CD14-positive monocyte (primary cell): Measurements from ENCODE around the gene CDH13. TPM values are rescaled to one million over a fixed set of nuclear protein-coding genes. Genes with fewer than 3 reads are reported as not detected.

Experiments
- DNase-seq, 3 donors: peaks; one replicate each; pipeline ENCODE4 v3.0.0-alpha.2; 2011 to 2022
- H2AFZ ChIP-seq: 2 replicates; pipeline ENCODE4 v1.6.0; 2012; ENCODE audit warnings: mild to moderate bottlenecking, low read depth, low read length, inconsistent platforms; ENCODE audit not compliant: insufficient read depth, poor library complexity, severe bottlenecking
- H3K27ac ChIP-seq, 2 donors: 1 replicate in 1 of 2; 2 replicates in 1 of 2; pipeline ENCODE4 v1.5.1; 2012 to 2013; ENCODE audit warnings: low read length in 2 of 2, control low read depth in 1 of 2, inconsistent platforms in 1 of 2, low read depth in 1 of 2, mild to moderate bottlenecking in 1 of 2
- H3K27me3 ChIP-seq, 2 donors: one replicate each; pipeline versions ENCODE4 v1.6.0 to v1.6.1; 2011 to 2013; ENCODE audit warnings: low read length in 2 of 2; ENCODE audit not compliant: control insufficient read depth in 2 of 2, insufficient read depth in 2 of 2
- H3K36me3 ChIP-seq, 2 donors: replicated peaks in 1 of 2; 1 replicate in 1 of 2; 2 replicates in 1 of 2; pipeline versions ENCODE4 v1.5.1 to v1.6.1; 2012 to 2013; ENCODE audit warnings: low read length in 2 of 2, control low read depth in 1 of 2, inconsistent platforms in 1 of 2, mild to moderate bottlenecking in 1 of 2; ENCODE audit not compliant: insufficient read depth in 2 of 2, control insufficient read depth in 1 of 2
- H3K4me1 ChIP-seq, 2 donors: 1 replicate in 1 of 2; 2 replicates in 1 of 2; pipeline versions ENCODE4 v1.5.1 to v1.6.1; 2012 to 2013; ENCODE audit warnings: low read length in 2 of 2, control low read depth in 1 of 2, inconsistent platforms in 1 of 2, mild to moderate bottlenecking in 1 of 2, moderate library complexity in 1 of 2; ENCODE audit not compliant: insufficient read depth in 2 of 2, control insufficient read depth in 1 of 2
- H3K4me2 ChIP-seq: replicated peaks from 2 replicates; pipeline ENCODE3; 2012; ENCODE audit warnings: low read length, moderate library complexity, mild to moderate bottlenecking; ENCODE audit not compliant: poor library complexity, severe bottlenecking; ENCODE audit errors: extremely low read depth
- H3K4me3 ChIP-seq, 3 experiments: fragments of 200-600 bp in 1 of 3; sonication (generic) in 1 of 3; replicated peaks in 1 of 3; 1 replicate in 2 of 3; 2 replicates in 1 of 3; pipeline ENCODE4 v1.5.1; 2011 to 2013; ENCODE audit warnings: low read length in 3 of 3, mild to moderate bottlenecking in 3 of 3, control low read depth in 2 of 3, low read depth in 2 of 3, inconsistent platforms in 1 of 3, moderate library complexity in 1 of 3
- H3K79me2 ChIP-seq: 2 replicates; pipeline ENCODE4 v1.6.0; 2012; ENCODE audit warnings: mild to moderate bottlenecking, control low read depth, inconsistent platforms, low read length, moderate library complexity; ENCODE audit not compliant: insufficient read depth
- H3K9ac ChIP-seq: 2 replicates; pipeline ENCODE4 v1.6.0; 2017; ENCODE audit warnings: low read length, mild to moderate bottlenecking; ENCODE audit not compliant: insufficient read depth, poor library complexity, severe bottlenecking
- H3K9me3 ChIP-seq, 2 donors: replicated peaks in 1 of 2; 1 replicate in 1 of 2; 2 replicates in 1 of 2; pipeline versions ENCODE4 v1.5.1 to v1.6.1; 2012 to 2013; ENCODE audit warnings: low read length in 2 of 2, control low read depth in 1 of 2; ENCODE audit not compliant: control insufficient read depth in 1 of 2, insufficient read depth in 1 of 2
- H4K20me1 ChIP-seq: 2 replicates; pipeline ENCODE4 v1.6.0; 2012; ENCODE audit warnings: mild to moderate bottlenecking, low read length, control low read depth, moderate library complexity; ENCODE audit not compliant: insufficient read depth
- H3K27ac Mint-ChIP-seq, 7 donors: one replicate each; pipeline ENCODE4 v1.8.0; 2020; ENCODE audit warnings: mild to moderate bottlenecking in 7 of 7, mixed read lengths in 7 of 7, moderate library complexity in 6 of 7, inconsistent platforms in 2 of 7
- H3K27me3 Mint-ChIP-seq, 3 donors: one replicate each; pipeline ENCODE4 v1.8.0; 2021 to 2022; ENCODE audit warnings: low read depth in 3 of 3, mild to moderate bottlenecking in 3 of 3, mixed read lengths in 3 of 3, moderate library complexity in 3 of 3, inconsistent platforms in 1 of 3
- H3K36me3 Mint-ChIP-seq, 2 donors: one replicate each; pipeline ENCODE4 v1.8.0; 2020; ENCODE audit warnings: mixed read lengths in 2 of 2, inconsistent platforms in 1 of 2, mild to moderate bottlenecking in 1 of 2
- H3K4me1 Mint-ChIP-seq: one replicate; pipeline ENCODE4 v1.8.0; 2020; ENCODE audit warnings: mild to moderate bottlenecking, mixed read lengths
- H3K4me3 Mint-ChIP-seq, 2 donors: one replicate each; pipeline ENCODE4 v1.8.0; 2020; ENCODE audit warnings: mild to moderate bottlenecking in 2 of 2, mixed read lengths in 2 of 2, moderate library complexity in 1 of 2
- H3K9me3 Mint-ChIP-seq, 7 donors: one replicate each; pipeline ENCODE4 v1.8.0; 2020 to 2022; ENCODE audit warnings: mixed read lengths in 7 of 7, mild to moderate bottlenecking in 6 of 7, moderate library complexity in 6 of 7, inconsistent platforms in 2 of 7
- CTCF ChIP-seq: fragments of 200-600 bp; IDR thresholded peaks from one replicate; pipeline ENCODE4 v1.8.0; 2022; ENCODE audit warnings: antibody characterized with exemption, mild to moderate bottlenecking
- WGBS: methylation state at CpG from one replicate; pipeline ENCODE4 v1.1.5; 2013; ENCODE audit warnings: missing lambda C conversion rate; ENCODE audit not compliant: insufficient coverage; 5-methylcytosine and 5-hydroxymethylcytosine counted together
- intact Hi-C, 2 donors: fragments of 100-400 bp; cut with micrococcal nuclease; formaldehyde crosslinking; loops; one replicate each; pipeline versions ENCODE4 v1.15.0 to v1.15.1; 2023
- polyA plus RNA-seq, 3 donors: library from polyadenylated mRNA; depleted of rRNA in 1 of 3; unstranded in 2 of 3; stranded (reverse) in 1 of 3; fragments of 300-500 nt in 2 of 3; fragments of >200 nt in 1 of 3; fragmentation: Illumina TruSeq in 2 of 3; gene quantifications; 1 replicate in 2 of 3; 2 replicates in 1 of 3; pipeline ENCODE4 v1.2.3, GENCODE V29; 2012 to 2021

The CDH13 gene
- polyA plus RNA-seq, 3 donors = 0.13 to 0.19 TPM; not detected in 1

GRCh38 chr16:82990155-82990554, 363.4 kb downstream of the CDH13 start:
- H3K4me1 Mint-ChIP-seq = no peaks in the 10 kb centered on the region
- 100% methylated on average over 1 of the region's 3 CpGs for WGBS

GRCh38 chr16:82991410-82991809, 364.6 kb downstream of the CDH13 start:
- Histone ChIP-seq H3K79me2 (no peaks in the 10 kb centered on the region), H4K20me1 (no peaks in the 10 kb centered on the region), H3K4me1 (no peaks in the 10 kb centered on the region), H3K36me3 (no peaks in the 10 kb centered on the region), H3K27ac (no peak overlapping the region), H3K4me2 (no peak overlapping the region), H3K9me3 (peaks cover 0 to 5% of the 10 kb centered on the region in 2 donors), H3K9ac (no peak overlapping the region), H2AFZ (no peak overlapping the region), H3K4me3 (no peak overlapping the region), H3K27me3 (peaks cover 0 to 6% of the 10 kb centered on the region in 2 donors)
- DNase-seq = no peak
- H3K4me3 Mint-ChIP-seq = peak overlapping the region in 1 of 2 donors; percentile 59
- TF ChIP-seq CTCF = no peak
- peaks cover 1 to 13% (median 4%) of the 10 kb centered on the region in 3 donors for H3K27me3 Mint-ChIP-seq
- no peak overlapping the region for H3K27ac Mint-ChIP-seq
- intact Hi-C loops = no loop called here
- peaks cover 2 to 18% (median 6%) of the 10 kb centered on the region in 7 donors for H3K9me3 Mint-ChIP-seq
- no peaks in the 10 kb centered on the region for H3K36me3 Mint-ChIP-seq
- H3K4me1 Mint-ChIP-seq = no peaks in the 10 kb centered on the region
- 86% methylated on average over 2 of the region's 4 CpGs for WGBS

More at GRCh38 chr16:82990155-82990554, 363.4 kb downstream of the CDH13 start:
- Histone ChIP-seq H3K79me2 (no peaks in the 10 kb centered on the region), H3K27ac (no peak overlapping the region), H3K4me2 (no peak overlapping the region), H3K27me3 (peaks cover 0 to 6% of the 10 kb centered on the region in 2 donors), H3K4me1 (no peaks in the 10 kb centered on the region), H3K9ac (no peak overlapping the region), H3K36me3 (no peaks in the 10 kb centered on the region), H2AFZ (no peak overlapping the region), H3K9me3 (peaks cover 0 to 5% of the 10 kb centered on the region in 2 donors), H3K4me3 (no peak overlapping the region), H4K20me1 (no peaks in the 10 kb centered on the region)
- H3K27ac Mint-ChIP-seq = no peak overlapping the region
- intact Hi-C loops = no loop called here
- DNase-seq = no peak
- H3K36me3 Mint-ChIP-seq = no peaks in the 10 kb centered on the region
- peaks cover 1 to 13% (median 6%) of the 10 kb centered on the region in 3 donors for H3K27me3 Mint-ChIP-seq
- no peak overlapping the region for H3K4me3 Mint-ChIP-seq
- no peak for TF ChIP-seq CTCF
- H3K9me3 Mint-ChIP-seq = peaks cover 2 to 18% (median 6%) of the 10 kb centered on the region in 7 donors
